AG10803 (cell line): ENCODE results near the gene YAP1.

Experiments
- DNase-seq: peaks from one replicate; pipeline ENCODE4 v3.0.0; 2010; ENCODE audit warnings: low read depth
- H3K4me3 ChIP-seq: 2 replicates; pipeline ENCODE4 v1.5.1; 2011; ENCODE audit warnings: mild to moderate bottlenecking, low read length, control low read depth
- CTCF ChIP-seq: conservative IDR thresholded peaks from 2 replicates; pipeline ENCODE4 v1.5.1; 2011; ENCODE audit warnings: mild to moderate bottlenecking, low read length, control low read depth, inconsistent platforms

Gene YAP1

DNA sequence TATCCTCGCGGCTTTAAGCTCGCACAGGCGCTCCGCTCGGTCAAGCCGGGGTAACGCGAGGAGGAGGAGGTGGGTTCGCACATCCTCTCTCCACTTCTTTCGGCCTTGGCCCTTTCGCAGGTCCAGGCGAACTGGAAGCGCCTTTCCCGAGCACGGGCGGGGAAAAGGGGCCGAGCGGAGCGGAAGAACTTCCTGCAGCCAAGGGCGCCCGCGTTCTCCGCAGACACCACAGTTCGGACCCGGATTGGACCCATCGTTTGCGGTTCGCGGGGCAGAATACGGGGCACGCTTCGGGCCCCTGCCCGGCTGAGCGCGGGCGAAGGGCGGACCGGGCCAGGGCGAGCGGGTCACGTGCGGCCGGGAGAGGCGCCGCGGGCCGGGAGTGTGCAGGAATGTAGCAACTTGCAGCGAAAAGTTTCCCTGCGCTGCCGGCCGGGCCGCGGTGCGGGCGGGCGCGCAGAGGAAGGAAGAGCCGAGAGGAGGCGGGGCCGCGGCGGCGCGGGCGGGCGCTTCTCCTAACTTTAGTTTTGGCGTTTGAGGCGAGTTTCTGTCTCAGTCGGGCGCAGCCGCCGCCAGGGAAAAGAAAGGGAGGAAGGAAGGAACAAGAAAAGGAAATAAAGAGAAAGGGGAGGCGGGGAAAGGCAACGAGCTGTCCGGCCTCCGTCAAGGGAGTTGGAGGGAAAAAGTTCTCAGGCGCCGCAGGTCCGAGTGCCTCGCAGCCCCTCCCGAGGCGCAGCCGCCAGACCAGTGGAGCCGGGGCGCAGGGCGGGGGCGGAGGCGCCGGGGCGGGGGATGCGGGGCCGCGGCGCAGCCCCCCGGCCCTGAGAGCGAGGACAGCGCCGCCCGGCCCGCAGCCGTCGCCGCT, at the start of gene YAP1:
YAP1 (plus strand) TSS at position 552 of the 865 bp plus-strand sequence. CDS start 402 bp downstream, outside the sequence.
- TF ChIP-seq CTCF: no peak
- peak; percentile 97 for DNase-seq
- H3K4me3 ChIP-seq: peak within 1 kb of the TSS; percentile 91

DNA sequence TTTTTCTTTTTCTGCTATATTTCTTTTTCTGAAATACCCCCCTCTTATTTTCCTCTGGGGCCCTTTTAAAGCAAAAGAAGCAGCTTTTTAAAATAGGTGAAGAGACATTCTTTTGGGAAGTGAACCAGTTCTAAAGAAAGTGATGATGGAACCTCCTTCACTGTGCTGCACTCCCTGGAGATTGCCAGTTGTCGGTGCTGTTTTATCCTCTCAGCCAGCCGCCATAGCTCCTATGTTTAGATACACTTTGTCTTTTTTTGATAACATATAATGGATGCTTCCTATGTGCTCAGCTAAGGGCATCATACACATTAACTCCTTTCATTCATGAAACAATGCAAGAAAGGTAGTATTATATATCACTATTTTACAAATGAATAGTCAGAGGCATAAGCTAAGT, 49.0 kb upstream of the YAP1 start:
- DNase-seq: no peak
- TF ChIP-seq CTCF: no peak; the same call in 1 of the 2 replicates
- H3K4me3 ChIP-seq: no peak overlapping the region

- H3K4me3 ChIP-seq: no peak overlapping the region
Measured at GRCh38 chr11:102062106-102062505, 48.1 kb upstream of the YAP1 start.

GRCh38 chr11:102064316-102064715, 45.9 kb upstream of the YAP1 start:
- no peak for TF ChIP-seq CTCF
- DNase-seq: no peak
- H3K4me3 ChIP-seq: no peak overlapping the region

More at GRCh38 chr11:102062106-102062505, 48.1 kb upstream of the YAP1 start:
- no peak for TF ChIP-seq CTCF
- no peak for DNase-seq

GRCh38 chr11:102070766-102071165, 39.5 kb upstream of the YAP1 start:
- no peak for DNase-seq
- no peak for TF ChIP-seq CTCF
- no peak overlapping the region for H3K4me3 ChIP-seq

DNA sequence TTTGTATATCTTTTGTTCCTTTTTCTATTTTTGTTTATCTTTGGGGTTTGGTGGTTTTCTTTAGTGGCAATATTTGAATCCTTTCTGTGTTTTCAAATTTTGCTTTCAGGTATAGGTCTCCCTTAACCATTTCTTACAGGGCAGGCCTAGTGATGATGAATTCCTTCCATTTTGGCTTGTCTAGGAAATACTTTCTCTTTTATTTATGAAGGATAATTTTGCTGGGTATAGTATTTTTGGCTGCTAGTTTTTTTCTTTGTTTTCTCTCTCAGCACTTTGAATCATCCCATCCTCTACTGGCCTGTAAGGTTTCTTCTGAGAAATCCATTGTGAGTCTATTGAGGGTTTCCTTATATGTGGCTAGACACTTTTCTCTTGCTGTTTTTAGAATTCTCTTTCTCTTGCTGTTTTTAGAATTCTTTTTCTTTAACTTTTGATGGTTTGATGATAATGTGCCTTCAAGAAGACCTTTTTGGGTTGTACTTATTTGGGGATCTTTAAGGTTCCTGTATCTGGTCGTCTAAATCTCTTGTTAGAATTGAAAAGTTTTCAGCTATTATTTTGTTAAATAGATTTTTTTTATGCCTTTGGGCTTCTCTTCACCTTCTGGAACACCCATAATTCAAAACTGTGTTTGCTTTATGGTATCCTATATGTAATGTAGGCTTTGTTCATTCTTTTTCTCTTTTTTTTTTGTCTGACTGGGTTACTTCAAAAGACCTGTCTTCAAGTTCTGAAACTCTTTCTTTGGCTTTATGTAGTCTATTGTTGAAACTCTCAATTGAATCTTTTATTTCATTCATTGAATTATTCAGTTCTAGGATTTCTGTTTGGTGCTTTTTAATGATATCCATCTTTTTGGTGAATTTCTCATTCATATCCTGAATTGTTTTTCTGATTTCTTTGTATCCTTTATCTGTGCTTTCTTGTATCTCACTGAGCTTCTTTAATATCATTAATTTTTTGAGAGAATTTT, 38.5 kb upstream of the YAP1 start:
- no peak for TF ChIP-seq CTCF
- H3K4me3 ChIP-seq: no peak overlapping the region
- DNase-seq: no peak
